HG03457 (cell line): ENCODE results near the gene TTLL8.
"Not testable (repeated sequence)": the region's sequence is repeated elsewhere in the genome, so short reads cannot be mapped to it uniquely, and the experiment has no call there.

ENCODE experiments used
- ATAC-seq: cut with Tn5 transposase; IDR thresholded peaks from one replicate; pipeline ENCODE4 v1.9.1; 2021; ENCODE audit warnings: moderate number of reproducible peaks; ENCODE audit not compliant: unreplicated experiment

TTLL8 gene

GRCh38 chr22:50058061-50058905, at the start of gene TTLL8:
TTLL8 (minus strand) TSS chr22:50058298.
- no peak for ATAC-seq

- no peak for ATAC-seq
Measured at GRCh38 chr22:50107529-50107928, 49.4 kb upstream of the TTLL8 start.

- ATAC-seq = no peak
Measured at GRCh38 chr22:50105208-50106100, 47.4 kb upstream of the TTLL8 start.

- ATAC-seq = no peak
Measured at GRCh38 chr22:50104141-50104544, 46.0 kb upstream of the TTLL8 start.

GRCh38 chr22:50102946-50103345, 44.8 kb upstream of the TTLL8 start:
- no peak for ATAC-seq

- no peak for ATAC-seq
Measured at GRCh38 chr22:50101870-50102565, 43.9 kb upstream of the TTLL8 start.

- ATAC-seq = no peak
Measured at GRCh38 chr22:50098052-50098451, 40.0 kb upstream of the TTLL8 start.

GRCh38 chr22:50092342-50092741, 34.2 kb upstream of the TTLL8 start:
- ATAC-seq = no peak

GRCh38 chr22:50091092-50091768, 33.1 kb upstream of the TTLL8 start:
- ATAC-seq = no peak

GRCh38 chr22:50090412-50090714, 32.3 kb upstream of the TTLL8 start:
- ATAC-seq = no peak

GRCh38 chr22:50089682-50090411, 31.7 kb upstream of the TTLL8 start, which contains the start of gene MOV10L1:
MOV10L1 (plus strand) TSS chr22:50090006; CDS start chr22:50090089, 83 bp downstream.
- ATAC-seq = no peak

- no peak for ATAC-seq
Measured at GRCh38 chr22:50089231-50089630, 31.1 kb upstream of the TTLL8 start.

- no peak for ATAC-seq
Measured at GRCh38 chr22:50088096-50088495, 30.0 kb upstream of the TTLL8 start.

- ATAC-seq = no peak
Measured at GRCh38 chr22:50087646-50088045, 29.5 kb upstream of the TTLL8 start.

- not testable (repeated sequence) for ATAC-seq
Measured at GRCh38 chr22:50086975-50087374, 28.9 kb upstream of the TTLL8 start.

- ATAC-seq = no peak
Measured at GRCh38 chr22:50086526-50086925, 28.4 kb upstream of the TTLL8 start.

- ATAC-seq = no peak
Measured at GRCh38 chr22:50085211-50085972, 27.3 kb upstream of the TTLL8 start, which contains the start of gene MLC1. MLC1 (minus strand) TSS chr22:50085426; CDS start chr22:50084902, 524 bp downstream.

GRCh38 chr22:50084614-50085021, 26.5 kb upstream of the TTLL8 start:
- no peak for ATAC-seq

- ATAC-seq = no peak
Measured at GRCh38 chr22:50084080-50084477, 26.0 kb upstream of the TTLL8 start.
